ENCODE measurements around the gene NKG7. TPM values are rescaled to one million over a fixed set of nuclear protein-coding genes. Genes with fewer than 3 reads are reported as not detected.

NKG7 gene
- total and polyA plus RNA-seq, 2 of the 13 experiments (the other 11 are each of a cell fraction or from before 2014, with no cell fraction given), result 0.40 TPM; not detected in 1

GRCh38 chr19:51339687-51340656 is 32.5 kb downstream of the NKG7 start (continued):
- TF ChIP-seq ZFP91 (CRISPR knock-in tag; IDR thresholded peaks at IDR 0.05; ENCODE audit: borderline replicate concordance), result no peak
- no peak for TF ChIP-seq ZFP90 (CRISPR knock-in tag; IDR thresholded peaks at IDR 0.05; ENCODE audit: borderline replicate concordance)
- no peak for TF ChIP-seq KLF15 (CRISPR knock-in tag; IDR thresholded peaks at IDR 0.05; ENCODE audit: borderline replicate concordance)
- no peak for TF ChIP-seq ZBTB25 (CRISPR knock-in tag; IDR thresholded peaks at IDR 0.05)
- no peak for TF ChIP-seq ISX (CRISPR knock-in tag; conservative IDR thresholded peaks at IDR 0.05)
- TF ChIP-seq GPBP1L1 (CRISPR knock-in tag; IDR thresholded peaks at IDR 0.05), result no peak
- no peak for TF ChIP-seq ISL2 (CRISPR knock-in tag; IDR thresholded peaks at IDR 0.05)
- no peak for TF ChIP-seq ZNF883 (CRISPR knock-in tag; IDR thresholded peaks at IDR 0.05; ENCODE audit: not compliant biosample characterization)
- no peak for TF ChIP-seq MEIS2 (CRISPR knock-in tag; IDR thresholded peaks at IDR 0.05)
- TF ChIP-seq MXD4 (CRISPR knock-in tag; IDR thresholded peaks at IDR 0.05), result no peak
- TF ChIP-seq U2AF2 (IDR thresholded peaks at IDR 0.05; ENCODE audit: low read depth, low read length), result no peak
- no peak for TF ChIP-seq TCF7L2 (IDR thresholded peaks at IDR 0.05; ENCODE audit: low read depth, low read length)
- no peak for TF ChIP-seq ZNF281 (CRISPR knock-in tag; IDR thresholded peaks at IDR 0.05; ENCODE audit: borderline replicate concordance)
- TF ChIP-seq ZKSCAN5 (CRISPR knock-in tag; IDR thresholded peaks at IDR 0.05), result no peak
- TF ChIP-seq ZNF879 (CRISPR knock-in tag; IDR thresholded peaks at IDR 0.05), result no peak
- 0 out of 2 replicates have a peak, but pooled peaks have one; percentile 35 for TF ChIP-seq ZSCAN21 (CRISPR knock-in tag; IDR thresholded peaks at IDR 0.05; ENCODE audit: borderline replicate concordance)
- TF ChIP-seq ZNF335 (CRISPR knock-in tag; IDR thresholded peaks at IDR 0.05), result no peak
- TF ChIP-seq ZNF510 (CRISPR knock-in tag; IDR thresholded peaks at IDR 0.05; ENCODE audit: low read depth), result no peak
- no peak for TF ChIP-seq NFIB (CRISPR knock-in tag; IDR thresholded peaks at IDR 0.05; ENCODE audit: borderline replicate concordance)
- no peak for TF ChIP-seq ZNF792 (CRISPR knock-in tag; IDR thresholded peaks at IDR 0.05)
- TF ChIP-seq NR2F2 (IDR thresholded peaks at IDR 0.05; ENCODE audit: borderline replicate concordance, low read depth), result no peak
- no peak for TF ChIP-seq TGIF2 (CRISPR knock-in tag; IDR thresholded peaks at IDR 0.05)
- TF ChIP-seq KLF9 (CRISPR knock-in tag; IDR thresholded peaks at IDR 0.05; ENCODE audit: low read depth), result no peak

Data from HepG2 (cell line).